A549 (cell line): ENCODE measurements around the gene MANEAL.

Source experiments
- JUN ChIP-seq, 2 experiments: fragments of >200 bp; sonication (Bioruptor Twin); formaldehyde crosslinking; IDR thresholded peaks; 2 replicates in 1 of 2; 3 replicates in 1 of 2; pipeline ENCODE4 v1.6.1; 2016 to 2017
- MAZ ChIP-seq: fragments of 150-350 bp; IDR thresholded peaks from 2 replicates; pipeline ENCODE4 v1.6.1; 2014; ENCODE audit warnings: antibody characterized with exemption, low read depth, low read length, borderline replicate concordance
- POLR2A ChIP-seq: IDR thresholded peaks from 2 replicates; pipeline ENCODE4 v1.6.1; 2012; ENCODE audit warnings: mild to moderate bottlenecking, low read length
- RAD21 ChIP-seq, 2 experiments: fragments of >200 bp in 1 of 2; sonication (Bioruptor Twin) in 1 of 2; formaldehyde crosslinking in 1 of 2; IDR thresholded peaks in 1 of 2; conservative IDR thresholded peaks in 1 of 2; 2 replicates in 1 of 2; 3 replicates in 1 of 2; pipeline ENCODE4 v1.6.1; 2012 to 2018; ENCODE audit warnings: inconsistent platforms in 1 of 2

- TF ChIP-seq POLR2A (no peak), MAZ (no peak), JUN (IDR thresholded peaks at IDR 0.05) (no peak), RAD21 (conservative IDR thresholded peaks at IDR 0.05 in 1 of 2, IDR thresholded peaks at IDR 0.05 in 1 of 2) (no peak)
These were observed 532 bp upstream of the MANEAL start for GRCh38 chr1:37792943-37793686.
